Neural cell (in vitro differentiated cells): ENCODE results near the gene GSTP1. TPM values are rescaled to one million over a fixed set of nuclear protein-coding genes. Genes with fewer than 3 reads are reported as not detected.

Source experiments
- H2AFZ ChIP-seq: fragments of 200-600, 300-800 bp; sonication (generic), shearing (Covaris generic); 2 replicates; pipeline ENCODE4 v1.6.0; 2014; ENCODE audit warnings: low read depth, mild to moderate bottlenecking, antibody characterized with exemption, low read length, moderate library complexity
- H3F3A ChIP-seq: fragments of 200-600 bp; shearing (Covaris generic); 2 replicates; pipeline ENCODE4 v1.6.1; 2016; ENCODE audit warnings: mild to moderate bottlenecking, moderate library complexity, mixed read lengths, antibody characterized with exemption, low read length; ENCODE audit not compliant: insufficient read depth, poor library complexity, severe bottlenecking
- H3K27ac ChIP-seq: fragments of 200-600, 300-800 bp; sonication (generic), shearing (Covaris generic); 2 replicates; pipeline ENCODE4 v1.5.1; 2014; ENCODE audit warnings: mild to moderate bottlenecking, low read length, moderate library complexity
- H3K27me3 ChIP-seq: fragments of 300-800, 200-600 bp; sonication (generic), shearing (Covaris generic); 2 replicates; pipeline ENCODE4 v1.6.0; 2014; ENCODE audit warnings: mild to moderate bottlenecking, low read depth, low read length, moderate library complexity; ENCODE audit not compliant: insufficient read depth
- H3K36me3 ChIP-seq: fragments of 300-800, 200-600 bp; sonication (generic), shearing (Covaris generic); 2 replicates; pipeline ENCODE4 v1.5.1; 2014; ENCODE audit warnings: mild to moderate bottlenecking, antibody characterized with exemption, low read length, moderate library complexity; ENCODE audit not compliant: insufficient read depth
- H3K4me2 ChIP-seq: fragments of 300-800, 200-600 bp; sonication (generic), shearing (Covaris generic); 2 replicates; pipeline ENCODE4 v1.6.0; 2014; ENCODE audit warnings: mild to moderate bottlenecking, low read length
- H3K4me3 ChIP-seq: fragments of 300-800, 200-600 bp; sonication (generic), shearing (Covaris generic); 2 replicates; pipeline ENCODE4 v1.5.1; 2014; ENCODE audit warnings: mild to moderate bottlenecking, low read length, moderate library complexity
- H3K79me2 ChIP-seq: fragments of 200-600 bp; shearing (Covaris generic); replicated peaks from 2 replicates; pipeline ENCODE4 v1.6.0; 2014; ENCODE audit warnings: mild to moderate bottlenecking, low read length, moderate library complexity; ENCODE audit not compliant: insufficient read depth
- H3K9ac ChIP-seq: fragments of 300-800, 200-600 bp; sonication (generic), shearing (Covaris generic); 2 replicates; pipeline ENCODE4 v1.6.1; 2016; ENCODE audit warnings: mild to moderate bottlenecking, low read length, mixed read lengths
- H3K9me2 ChIP-seq: fragments of 200-600 bp; shearing (Covaris generic); 2 replicates; pipeline ENCODE4 v1.6.1; 2016; ENCODE audit warnings: mild to moderate bottlenecking, low read length, mixed read lengths; ENCODE audit not compliant: insufficient read depth
- H3K9me3 ChIP-seq: fragments of 200-600, 300-800 bp; sonication (generic), shearing (Covaris generic); 2 replicates; pipeline ENCODE4 v1.6.1; 2016; ENCODE audit warnings: mild to moderate bottlenecking, mixed run types, low read length, moderate library complexity, mixed read lengths
- H4K20me1 ChIP-seq: fragments of 200-600 bp; shearing (Covaris generic); 2 replicates; pipeline ENCODE4 v1.6.1; 2016; ENCODE audit warnings: mild to moderate bottlenecking, mixed run types; ENCODE audit not compliant: insufficient read depth
- CTCF ChIP-seq: fragments of 450-650 bp; IDR thresholded peaks from 2 replicates; pipeline ENCODE4 v1.5.1; 2014; ENCODE audit warnings: antibody characterized with exemption, mild to moderate bottlenecking, moderate library complexity; ENCODE audit not compliant: poor library complexity, severe bottlenecking
- EP300 ChIP-seq: fragments of 450-650 bp; conservative IDR thresholded peaks from 2 replicates; pipeline ENCODE4 v1.6.1; 2014; ENCODE audit warnings: antibody characterized with exemption, mild to moderate bottlenecking, moderate library complexity; ENCODE audit not compliant: poor library complexity, severe bottlenecking
- EZH2 ChIP-seq: fragments of 200-600, 300-800 bp; shearing (Covaris generic), sonication (generic); IDR thresholded peaks from 2 replicates; pipeline ENCODE4 v1.6.1; 2014; ENCODE audit warnings: antibody characterized with exemption, low read length, borderline replicate concordance, mild to moderate bottlenecking; ENCODE audit not compliant: insufficient read depth, poor library complexity, severe bottlenecking
- MXI1 ChIP-seq: fragments of 450-650 bp; conservative IDR thresholded peaks from 2 replicates; pipeline ENCODE4 v1.6.1; 2014; ENCODE audit warnings: antibody characterized with exemption, mild to moderate bottlenecking; ENCODE audit not compliant: poor library complexity, severe bottlenecking
- POLR2AphosphoS5 ChIP-seq: IDR thresholded peaks from 2 replicates; pipeline ENCODE4 v1.6.1; 2012
- RAD21 ChIP-seq: fragments of 450-650 bp; conservative IDR thresholded peaks from 2 replicates; pipeline ENCODE4 v1.6.1; 2014; ENCODE audit warnings: antibody characterized with exemption, mild to moderate bottlenecking, moderate library complexity
- REST ChIP-seq: IDR thresholded peaks from 2 replicates; pipeline ENCODE4 v1.6.1; 2012; ENCODE audit warnings: borderline replicate concordance
- SMC3 ChIP-seq: fragments of 450-650 bp; conservative IDR thresholded peaks from 2 replicates; pipeline ENCODE4 v1.6.1; 2014; ENCODE audit warnings: antibody characterized with exemption, mild to moderate bottlenecking, moderate library complexity; ENCODE audit not compliant: poor library complexity
- TAF1 ChIP-seq: IDR thresholded peaks from 2 replicates; pipeline ENCODE4 v1.6.1; 2012; ENCODE audit warnings: low read depth
- polyA plus RNA-seq: library from polyadenylated mRNA; depleted of rRNA; stranded (reverse); fragments of >200 nt; gene quantifications from 2 replicates; pipeline ENCODE4 v1.2.3, GENCODE V29; 2014

The GSTP1 gene
- polyA plus RNA-seq, 1 donor from 2014 or later, result 94.6 TPM

- H2AFZ ChIP-seq, result no peak overlapping the region
- no peaks in the 10 kb centered on the region for H3K9me3 ChIP-seq
Observed at GRCh38 chr11:67608486-67608885, 24.9 kb downstream of the GSTP1 start.

GRCh38 chr11:67609316-67609715, 25.7 kb downstream of the GSTP1 start:
- H3K36me3 ChIP-seq, result no peaks in the 10 kb centered on the region
- H3K27me3 ChIP-seq, result no peaks in the 10 kb centered on the region
- H3K4me3 ChIP-seq, result no peak overlapping the region
- no peaks in the 10 kb centered on the region for H3F3A ChIP-seq
- H3K9me2 ChIP-seq, result no peaks in the 10 kb centered on the region
- no peaks in the 10 kb centered on the region for H4K20me1 ChIP-seq
- peaks cover 6% of the 10 kb centered on the region for H3K79me2 ChIP-seq
- no peaks in the 10 kb centered on the region for H3K9me3 ChIP-seq
- no peak overlapping the region for H3K9ac ChIP-seq
- H2AFZ ChIP-seq, result no peak overlapping the region
- TF ChIP-seq MXI1, result no peak
- no peak for TF ChIP-seq RAD21
- no peak for TF ChIP-seq REST
- TF ChIP-seq POLR2AphosphoS5, result no peak
- TF ChIP-seq SMC3, result no peak
- no peak for TF ChIP-seq EP300
- no peak for TF ChIP-seq TAF1
- TF ChIP-seq CTCF, result no peak
- no peak for TF ChIP-seq EZH2
- H3K27ac ChIP-seq, result no peak overlapping the region
- no peak overlapping the region for H3K4me2 ChIP-seq

More at GRCh38 chr11:67608486-67608885, 24.9 kb downstream of the GSTP1 start:
- no peaks in the 10 kb centered on the region for H3F3A ChIP-seq
- H3K4me3 ChIP-seq, result no peak overlapping the region
- no peaks in the 10 kb centered on the region for H3K27me3 ChIP-seq
- H3K4me2 ChIP-seq, result no peak overlapping the region
- H3K9ac ChIP-seq, result no peak overlapping the region
- no peaks in the 10 kb centered on the region for H3K36me3 ChIP-seq
- peaks cover 6% of the 10 kb centered on the region for H3K79me2 ChIP-seq
- H3K9me2 ChIP-seq, result no peaks in the 10 kb centered on the region
- no peaks in the 10 kb centered on the region for H4K20me1 ChIP-seq
- H3K27ac ChIP-seq, result no peak overlapping the region
- TF ChIP-seq EZH2 (no peak), MXI1 (no peak), TAF1 (no peak), POLR2AphosphoS5 (no peak), CTCF (no peak), RAD21 (no peak), SMC3 (no peak)
